Measurements from ENCODE around the gene QPRT. TPM values are rescaled to one million over a fixed set of nuclear protein-coding genes. Genes with fewer than 3 reads are reported as not detected.

QPRT gene
- total RNA-seq, 1 experiment from 2014 or later, result 310 TPM

GRCh38 chr16:29710227-29711219 is 31.5 kb downstream of the QPRT start:
- H3K9me2 ChIP-seq (ENCODE audit: insufficient read depth), result no peaks in the 10 kb centered on the region
- no peaks in the 10 kb centered on the region for H3K79me2 ChIP-seq (ENCODE audit: low read depth)
- H4K20me1 ChIP-seq (ENCODE audit: insufficient read depth), result no peaks in the 10 kb centered on the region
- H3F3A ChIP-seq (ENCODE audit: insufficient read depth, low read depth), result no peaks in the 10 kb centered on the region
- TF ChIP-seq CTCF (conservative IDR thresholded peaks at IDR 0.05) (peak; percentile 74), EZH2 (IDR thresholded peaks at IDR 0.05; ENCODE audit: low read depth) (no peak)
- no peaks in the 10 kb centered on the region for H3K36me3 ChIP-seq (ENCODE audit: low read depth)
- BruUV-seq (replicated peaks), result no TSS peak
- H2AFZ ChIP-seq, result no peak overlapping the region
- DNase-seq, result peak; percentile 44 to 59
- intact Hi-C loops (cut with micrococcal nuclease; ENCODE audit: unreplicated experiment), result no loop called here
- no peak overlapping the region for H3K27ac ChIP-seq
- ChIA-PET POLR2A (ENCODE audit: unreplicated experiment) (interaction anchor here (0.5 to 0.7 kb wide), 2 partner anchors 11 to 27 kb away, joined by 3 to 4 read pairs; no protein-coding TSS in a partner anchor), CTCF (interaction anchor here (0.5 to 0.6 kb wide), 2 partner anchors 10 to 66 kb away, joined by 3 to 5 read pairs; no protein-coding TSS in a partner anchor)
- no peak overlapping the region; the same call in 1 of the 2 replicates for H3K4me3 ChIP-seq
- H3K27me3 ChIP-seq (ENCODE audit: insufficient read depth, low read depth), result no peaks in the 10 kb centered on the region
- H3K4me1 ChIP-seq (replicated peaks; ENCODE audit: insufficient read depth), result no peaks in the 10 kb centered on the region
- H3K4me2 ChIP-seq, result peak overlapping the region; percentile 29
- peaks cover 3% of the 10 kb centered on the region; the same call in 1 of the 2 replicates for H3K9me3 ChIP-seq (ENCODE audit: insufficient read depth, low read depth)

- no peaks in the 10 kb centered on the region for H3K9me2 ChIP-seq (ENCODE audit: insufficient read depth)
- H3K27me3 ChIP-seq (ENCODE audit: insufficient read depth, low read depth), result no peaks in the 10 kb centered on the region
- no peaks in the 10 kb centered on the region for H3K36me3 ChIP-seq (ENCODE audit: low read depth)
- BruUV-seq (replicated peaks), result no TSS peak
- ChIA-PET CTCF (interaction anchor here (0.5 to 0.6 kb wide), 2 partner anchors 12 to 423 kb away, joined by 6 to 10 read pairs; no protein-coding TSS in a partner anchor), POLR2A (ENCODE audit: unreplicated experiment) (interaction anchor here (0.6 kb wide), 1 partner anchor 83 kb away, joined by 4 read pairs; no protein-coding TSS in a partner anchor)
- H3K4me2 ChIP-seq, result no peak overlapping the region
- H2AFZ ChIP-seq, result no peak overlapping the region
- H3K9me3 ChIP-seq (ENCODE audit: insufficient read depth, low read depth), result peaks cover 3% of the 10 kb centered on the region; the same call in 1 of the 2 replicates
- intact Hi-C loops (cut with micrococcal nuclease; ENCODE audit: unreplicated experiment), result no loop called here
- DNase-seq, result no peak
- no peaks in the 10 kb centered on the region for H3K79me2 ChIP-seq (ENCODE audit: low read depth)
- no peak for TF ChIP-seq CTCF (conservative IDR thresholded peaks at IDR 0.05)
- no peak for TF ChIP-seq EZH2 (IDR thresholded peaks at IDR 0.05; ENCODE audit: low read depth)
- no peak overlapping the region for H3K4me3 ChIP-seq
- no peaks in the 10 kb centered on the region for H4K20me1 ChIP-seq (ENCODE audit: insufficient read depth)
- no peak overlapping the region for H3K27ac ChIP-seq
- H3F3A ChIP-seq (ENCODE audit: insufficient read depth, low read depth), result no peaks in the 10 kb centered on the region
- no peaks in the 10 kb centered on the region for H3K4me1 ChIP-seq (replicated peaks; ENCODE audit: insufficient read depth)
Measured at GRCh38 chr16:29712809-29713208, 33.8 kb downstream of the QPRT start.

- no peaks in the 10 kb centered on the region for H3K9me3 ChIP-seq (ENCODE audit: insufficient read depth, low read depth)
- intact Hi-C loops (cut with micrococcal nuclease; ENCODE audit: unreplicated experiment), result no loop called here
- H3K27ac ChIP-seq, result no peak overlapping the region
- H2AFZ ChIP-seq, result no peak overlapping the region
- POLR2A ChIA-PET (ENCODE audit: unreplicated experiment), result interaction anchor here (0.8 kb wide), 1 partner anchor 116 kb away, joined by 22 read pairs; no protein-coding TSS in a partner anchor
- DNase-seq, result no peak
- TF ChIP-seq CTCF (conservative IDR thresholded peaks at IDR 0.05) (no peak), EZH2 (IDR thresholded peaks at IDR 0.05; ENCODE audit: low read depth) (no peak)
- no peaks in the 10 kb centered on the region for H3K4me1 ChIP-seq (replicated peaks; ENCODE audit: insufficient read depth)
- no TSS peak for BruUV-seq (replicated peaks)
- H3K27me3 ChIP-seq (ENCODE audit: insufficient read depth, low read depth), result no peaks in the 10 kb centered on the region
- CTCF ChIA-PET, result no interaction called here
- H3K9me2 ChIP-seq (ENCODE audit: insufficient read depth), result no peaks in the 10 kb centered on the region
- H4K20me1 ChIP-seq (ENCODE audit: insufficient read depth), result no peaks in the 10 kb centered on the region
- H3K79me2 ChIP-seq (ENCODE audit: low read depth), result no peaks in the 10 kb centered on the region
- H3K4me2 ChIP-seq, result no peak overlapping the region
- no peaks in the 10 kb centered on the region for H3F3A ChIP-seq (ENCODE audit: insufficient read depth, low read depth)
- no peak overlapping the region for H3K4me3 ChIP-seq
- H3K36me3 ChIP-seq (ENCODE audit: low read depth), result no peaks in the 10 kb centered on the region
Measured at GRCh38 chr16:29714396-29714795, 35.4 kb downstream of the QPRT start.
